H1 (cell line): ENCODE results near the gene CP. TPM values are rescaled to one million over a fixed set of nuclear protein-coding genes. Genes with fewer than 3 reads are reported as not detected.

Source experiments
- CTCF ChIA-PET: fragments of 300-600 bp; sonication (Branson Sonifier 250); formaldehyde crosslinking; loops from one replicate; lab custom pipeline; 2021; ENCODE audit not compliant: partially characterized antibody; lab: Charles Lee
- POLR2A ChIA-PET: fragments of 300-600 bp; sonication (Branson Sonifier 250); formaldehyde crosslinking; loops from one replicate; lab custom pipeline; 2021; ENCODE audit warnings: inconsistent platforms; ENCODE audit not compliant: partially characterized antibody; lab: Charles Lee
- DNase-seq, 2 experiments: peaks; one replicate each; pipeline versions ENCODE4 v3.0.0 to v3.0.0-alpha.2; 2010 to 2022; ENCODE audit warnings: low spot score in 2 of 2, low read depth in 1 of 2, mixed read lengths in 1 of 2
- FAIRE-seq: peaks from 2 replicates; lab custom pipeline; 2011; peaks lifted over from hg19 to GRCh38; lab: Jason Lieb, UNC
- H2AFZ ChIP-seq: 2 replicates; pipeline ENCODE4 v1.8.1; 2012; ENCODE audit warnings: low read length, inconsistent platforms
- H2AK5ac ChIP-seq: 2 replicates; pipeline ENCODE4 v1.6.1; 2013; ENCODE audit warnings: low read depth, low read length
- H2BK120ac ChIP-seq: replicated peaks from 2 replicates; pipeline ENCODE3; 2013; ENCODE audit warnings: low read depth, low read length, inconsistent platforms
- H2BK12ac ChIP-seq: 2 replicates; pipeline ENCODE4 v1.6.1; 2013; ENCODE audit warnings: low read depth, low read length
- H2BK15ac ChIP-seq: 2 replicates; pipeline ENCODE4 v1.6.1; 2013; ENCODE audit warnings: low read length
- H2BK20ac ChIP-seq: 2 replicates; pipeline ENCODE4 v1.6.1; 2013; ENCODE audit warnings: low read length
- H2BK5ac ChIP-seq: 2 replicates; pipeline ENCODE4 v1.6.1; 2013; ENCODE audit warnings: low read depth, low read length
- H3K14ac ChIP-seq: 2 replicates; pipeline ENCODE4 v1.6.1; 2013; ENCODE audit warnings: inconsistent platforms; ENCODE audit not compliant: insufficient read length
- H3K18ac ChIP-seq: 2 replicates; pipeline ENCODE4 v1.6.1; 2013; ENCODE audit warnings: low read length; ENCODE audit errors: extremely low read depth
- H3K23ac ChIP-seq: 2 replicates; pipeline ENCODE4 v1.6.1; 2013; ENCODE audit warnings: inconsistent platforms; ENCODE audit not compliant: insufficient read length
- H3K23me2 ChIP-seq: 2 replicates; pipeline ENCODE4 v1.6.1; 2013; ENCODE audit warnings: low read depth, low read length
- H3K27ac ChIP-seq: 2 replicates; pipeline ENCODE4 v1.6.1; 2011; ENCODE audit warnings: low read depth, low read length, inconsistent platforms
- H3K27me3 ChIP-seq, 4 experiments: replicated peaks in 1 of 4; 1 replicate in 1 of 4; 2 replicates in 3 of 4; pipeline versions ENCODE4 v1.6.1 to v1.8.1; 2011 to 2013; ENCODE audit warnings: low read length in 3 of 4, mild to moderate bottlenecking in 3 of 4, inconsistent platforms in 2 of 4, mixed read lengths in 2 of 4, moderate library complexity in 1 of 4; ENCODE audit not compliant: control insufficient read depth in 3 of 4, insufficient read depth in 3 of 4; ENCODE audit errors: extremely low read depth in 1 of 4
- H3K36me3 ChIP-seq, 4 experiments: 2 replicates each; pipeline versions ENCODE4 v1.6.1 to v1.8.1; 2011 to 2013; ENCODE audit warnings: mild to moderate bottlenecking in 4 of 4, low read length in 3 of 4, moderate library complexity in 2 of 4, control low read depth in 1 of 4, inconsistent platforms in 1 of 4; ENCODE audit not compliant: insufficient read depth in 4 of 4, control insufficient read depth in 2 of 4
- H3K4ac ChIP-seq: replicated peaks from 2 replicates; pipeline ENCODE3; 2013; ENCODE audit warnings: low read length, low read depth, mixed read lengths, inconsistent platforms; ENCODE audit not compliant: insufficient read length
- H3K4me1 ChIP-seq, 4 experiments: replicated peaks in 1 of 4; 1 replicate in 1 of 4; 2 replicates in 3 of 4; pipeline versions ENCODE4 v1.6.1 to v1.8.1; 2011 to 2013; ENCODE audit warnings: low read length in 3 of 4, inconsistent platforms in 2 of 4, mixed read lengths in 1 of 4; ENCODE audit not compliant: insufficient read depth in 4 of 4, control insufficient read depth in 3 of 4
- H3K4me2 ChIP-seq, 2 experiments: 2 replicates each; pipeline versions ENCODE4 v1.6.1 to v1.8.1; 2011 to 2013; ENCODE audit warnings: low read depth in 2 of 2, low read length in 2 of 2, control low read depth in 1 of 2, inconsistent platforms in 1 of 2, mild to moderate bottlenecking in 1 of 2; ENCODE audit not compliant: insufficient read depth in 1 of 2
- H3K4me3 ChIP-seq, 4 experiments: fragments of 200-600, 300-600 bp in 1 of 4; sonication (generic), shearing (Covaris generic), sonication (Bioruptor Twin) in 1 of 4; 2 replicates each; pipeline versions ENCODE4 v1.5.1 to v1.8.1; 2011 to 2016; ENCODE audit warnings: low read length in 4 of 4, low read depth in 3 of 4, control low read depth in 2 of 4, inconsistent platforms in 2 of 4, mild to moderate bottlenecking in 2 of 4, mixed read lengths in 1 of 4, moderate library complexity in 1 of 4; ENCODE audit not compliant: insufficient read depth in 2 of 4; ENCODE audit errors: extremely low read depth in 1 of 4
- H3K56ac ChIP-seq: replicated peaks from 2 replicates; pipeline ENCODE3; 2013; ENCODE audit warnings: low read depth, mild to moderate bottlenecking, mixed read lengths, low read length, inconsistent platforms; ENCODE audit not compliant: insufficient read length
- H3K79me1 ChIP-seq: 2 replicates; pipeline ENCODE4 v1.6.1; 2013; ENCODE audit warnings: low read depth, low read length, control low read depth
- H3K79me2 ChIP-seq, 2 experiments: 2 replicates each; pipeline versions ENCODE4 v1.6.1 to v1.8.1; 2012 to 2013; ENCODE audit warnings: low read length in 2 of 2, mild to moderate bottlenecking in 2 of 2, inconsistent platforms in 1 of 2; ENCODE audit not compliant: insufficient read depth in 2 of 2, control insufficient read depth in 1 of 2
- H3K9ac ChIP-seq, 4 experiments: replicated peaks in 1 of 4; 1 replicate in 1 of 4; 2 replicates in 3 of 4; pipeline versions ENCODE4 v1.6.1 to v1.8.1; 2011 to 2013; ENCODE audit warnings: low read depth in 3 of 4, low read length in 3 of 4, control low read depth in 2 of 4, mild to moderate bottlenecking in 2 of 4, moderate library complexity in 2 of 4, inconsistent platforms in 1 of 4; ENCODE audit errors: extremely low read depth in 1 of 4
- H3K9me3 ChIP-seq, 2 experiments: 2 replicates each; pipeline versions ENCODE4 v1.6.1 to v1.8.1; 2012 to 2013; ENCODE audit warnings: mild to moderate bottlenecking in 2 of 2, moderate library complexity in 2 of 2, control low read depth in 1 of 2, inconsistent platforms in 1 of 2, low read depth in 1 of 2, low read length in 1 of 2, mixed read lengths in 1 of 2; ENCODE audit not compliant: insufficient read depth in 2 of 2
- H4K20me1 ChIP-seq, 2 experiments: replicated peaks in 1 of 2; 2 replicates each; pipeline versions ENCODE3 to v1.8.1; 2011 to 2013; ENCODE audit warnings: inconsistent platforms in 2 of 2, low read length in 2 of 2, mild to moderate bottlenecking in 1 of 2; ENCODE audit not compliant: insufficient read depth in 2 of 2, control insufficient read depth in 1 of 2
- H4K5ac ChIP-seq: 2 replicates; pipeline ENCODE4 v1.6.1; 2013; ENCODE audit warnings: low read length, low read depth, mixed read lengths, inconsistent platforms; ENCODE audit not compliant: insufficient read length
- H4K8ac ChIP-seq: 2 replicates; pipeline ENCODE4 v1.8.0; 2013; ENCODE audit warnings: mild to moderate bottlenecking, moderate library complexity, low read length, inconsistent platforms; ENCODE audit not compliant: insufficient read depth; ENCODE audit errors: extremely low read depth
- H4K91ac ChIP-seq: replicated peaks from 2 replicates; pipeline ENCODE3; 2013; ENCODE audit warnings: low read length, mixed read lengths, inconsistent platforms; ENCODE audit not compliant: insufficient read length
- CEBPB ChIP-seq: IDR thresholded peaks from 2 replicates; pipeline ENCODE4 v1.6.1; 2012; ENCODE audit warnings: low read depth, low read length
- CHD1 ChIP-seq: IDR thresholded peaks from 2 replicates; pipeline ENCODE4 v1.6.1; 2012; ENCODE audit warnings: low read depth, low read length, improper control_type of control experiment
- CHD2 ChIP-seq: IDR thresholded peaks from 2 replicates; pipeline ENCODE4 v1.6.1; 2012; ENCODE audit warnings: low read length, improper control_type of control experiment
- E2F6 ChIP-seq: IDR thresholded peaks from 2 replicates; pipeline ENCODE4 v1.6.1; 2012; ENCODE audit warnings: inconsistent platforms
- KDM4A ChIP-seq: IDR thresholded peaks from one replicate; pipeline ENCODE4 v1.7.1; 2012; ENCODE audit warnings: low read depth, mild to moderate bottlenecking, moderate library complexity, low read length, inconsistent platforms; ENCODE audit not compliant: severe bottlenecking
- RFX5 ChIP-seq: IDR thresholded peaks from 2 replicates; pipeline ENCODE4 v1.6.1; 2011; ENCODE audit warnings: low read depth, low read length, improper control_type of control experiment, borderline replicate concordance
- SAP30 ChIP-seq: fragments of 300-600 bp; sonication (generic); IDR thresholded peaks from 2 replicates; pipeline ENCODE4 v1.7.1; 2012; ENCODE audit warnings: low read length, moderate library complexity, mild to moderate bottlenecking, inconsistent platforms; ENCODE audit not compliant: insufficient read depth, insufficient replicate concordance
- TBP ChIP-seq: IDR thresholded peaks from 2 replicates; pipeline ENCODE4 v1.6.1; 2011; ENCODE audit warnings: low read depth, low read length, improper control_type of control experiment
- WGBS, 2 experiments: shearing (Covaris generic) in 1 of 2; methylation state at CpG; one replicate each; pipeline versions ENCODE4 v1.1.6 to v1.1.7; 2013 to 2015; ENCODE audit warnings: low lambda C conversion rate in 2 of 2, mixed read lengths in 2 of 2, inconsistent platforms in 1 of 2, low coverage in 1 of 2, missing lambda C conversion rate in 1 of 2; ENCODE audit not compliant: insufficient replicate concordance in 2 of 2, insufficient coverage in 1 of 2, insufficient read length in 1 of 2; ENCODE audit errors: extremely low coverage in 1 of 2, missing lambda C conversion rate in 1 of 2; 5-methylcytosine and 5-hydroxymethylcytosine counted together
- polyA plus RNA-seq, 7 experiments: library from polyadenylated mRNA; depleted of rRNA in 3 of 7; stranded (reverse) in 5 of 7; unstranded in 2 of 7; fragments of >200 nt in 5 of 7; fragments of 200-250 nt in 2 of 7; gene quantifications; 1 replicate in 5 of 7; 2 replicates in 1 of 7; 4 replicates in 1 of 7; pipeline versions ENCODE4 v1.2.1 to v1.2.3, GENCODE V29; 2011 to 2013; ENCODE audit warnings: missing spikeins in 2 of 7, mixed read lengths in 2 of 7
- total RNA-seq: library from RNA; stranded (reverse); fragmentation: NEBNext Ultra II Directional; extraction: Animal tissue kit (Norgen Biotek cat#: 25700); gene quantifications from 2 replicates; pipeline ENCODE4 v1.2.1, GENCODE V29; 2021
- TF ChIP-seq, protein P1 (sequence below): IDR thresholded peaks from 2 replicates; pipeline ENCODE4 v1.6.1; 2012; ENCODE audit warnings: inconsistent platforms
- TF ChIP-seq, protein P2 (sequence below), 3 experiments: IDR thresholded peaks; 1 replicate in 2 of 3; 2 replicates in 1 of 3; pipeline versions ENCODE4 v1.5.1 to v1.6.1; 2011; ENCODE audit warnings: low read length in 3 of 3, mild to moderate bottlenecking in 3 of 3, inconsistent platforms in 2 of 3, low read depth in 1 of 3, moderate library complexity in 1 of 3; ENCODE audit not compliant: insufficient read depth in 1 of 3; ENCODE audit errors: control extremely low read depth in 1 of 3

Gene CP
- total and polyA plus RNA-seq, 2 of the 8 experiments (the other 6 are each of a cell fraction or from before 2014, with no cell fraction given): 0.32 to 2.6 TPM

- no peak overlapping the region for H2BK5ac ChIP-seq
- no peaks in the 10 kb centered on the region for H3K4me1 ChIP-seq
- H3K4ac ChIP-seq: no peak overlapping the region
- H2AFZ ChIP-seq: no peak overlapping the region
- H3K27me3 ChIP-seq: no peaks in the 10 kb centered on the region
- H2BK12ac ChIP-seq: no peak overlapping the region
- no peak overlapping the region for H4K5ac ChIP-seq
- H3K23ac ChIP-seq: no peak overlapping the region
- no peaks in the 10 kb centered on the region for H4K20me1 ChIP-seq
- no peak overlapping the region for H3K27ac ChIP-seq
- WGBS, 2 experiments: 91% methylated on average over 4 of the region's 4 CpGs; no CpG with 5 or more reads in 1 of the 2 experiments
- H2BK15ac ChIP-seq: no peak overlapping the region
- H3K14ac ChIP-seq: no peak overlapping the region
- H3K36me3 ChIP-seq: peaks cover 3 to 89% (median 35%) of the 10 kb centered on the region in 4 experiments
- ChIA-PET CTCF (interaction anchor here (0.8 to 1.0 kb wide), 3 partner anchors 41 to 205 kb away, joined by 3 read pairs; no protein-coding TSS in a partner anchor), POLR2A (interaction anchor here (0.6 kb wide), 1 partner anchor 1950 kb away, joined by 3 read pairs; no protein-coding TSS in a partner anchor)
- H3K9ac ChIP-seq: no peak overlapping the region
- FAIRE-seq (peak; percentile 13), DNase-seq (no peak)
- H2BK20ac ChIP-seq: no peak overlapping the region
- H3K4me3 ChIP-seq: no peak overlapping the region
- no peak overlapping the region for H4K8ac ChIP-seq
- no peak overlapping the region for H3K18ac ChIP-seq
- H3K56ac ChIP-seq: no peak overlapping the region
- H2BK120ac ChIP-seq: no peak overlapping the region
- H3K79me1 ChIP-seq: no peaks in the 10 kb centered on the region
- H3K4me2 ChIP-seq: no peak overlapping the region
- no peak overlapping the region for H4K91ac ChIP-seq
- H2AK5ac ChIP-seq: no peak overlapping the region
- no peaks in the 10 kb centered on the region; the same call in 1 of the 2 replicates for H3K23me2 ChIP-seq
- H3K9me3 ChIP-seq: no peaks in the 10 kb centered on the region
- H3K79me2 ChIP-seq: no peaks in the 10 kb centered on the region
- TF ChIP-seq E2F6 (no peak), KDM4A (no peak), CEBPB (no peak), CHD2 (no peak), RFX5 (no peak), CHD1 (no peak), TBP (no peak), SAP30 (no peak)
- TF ChIP-seq, protein P1, sequence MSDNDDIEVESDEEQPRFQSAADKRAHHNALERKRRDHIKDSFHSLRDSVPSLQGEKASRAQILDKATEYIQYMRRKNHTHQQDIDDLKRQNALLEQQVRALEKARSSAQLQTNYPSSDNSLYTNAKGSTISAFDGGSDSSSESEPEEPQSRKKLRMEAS: no peak
- TF ChIP-seq, protein P2, sequence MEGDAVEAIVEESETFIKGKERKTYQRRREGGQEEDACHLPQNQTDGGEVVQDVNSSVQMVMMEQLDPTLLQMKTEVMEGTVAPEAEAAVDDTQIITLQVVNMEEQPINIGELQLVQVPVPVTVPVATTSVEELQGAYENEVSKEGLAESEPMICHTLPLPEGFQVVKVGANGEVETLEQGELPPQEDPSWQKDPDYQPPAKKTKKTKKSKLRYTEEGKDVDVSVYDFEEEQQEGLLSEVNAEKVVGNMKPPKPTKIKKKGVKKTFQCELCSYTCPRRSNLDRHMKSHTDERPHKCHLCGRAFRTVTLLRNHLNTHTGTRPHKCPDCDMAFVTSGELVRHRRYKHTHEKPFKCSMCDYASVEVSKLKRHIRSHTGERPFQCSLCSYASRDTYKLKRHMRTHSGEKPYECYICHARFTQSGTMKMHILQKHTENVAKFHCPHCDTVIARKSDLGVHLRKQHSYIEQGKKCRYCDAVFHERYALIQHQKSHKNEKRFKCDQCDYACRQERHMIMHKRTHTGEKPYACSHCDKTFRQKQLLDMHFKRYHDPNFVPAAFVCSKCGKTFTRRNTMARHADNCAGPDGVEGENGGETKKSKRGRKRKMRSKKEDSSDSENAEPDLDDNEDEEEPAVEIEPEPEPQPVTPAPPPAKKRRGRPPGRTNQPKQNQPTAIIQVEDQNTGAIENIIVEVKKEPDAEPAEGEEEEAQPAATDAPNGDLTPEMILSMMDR (IDR thresholded peaks at IDR 0.05; ENCODE audit: control extremely low read depth in 1 of 3, insufficient read depth in 1 of 3, low read depth in 1 of 3, low read length in 3 of 3): no peak
Measured at GRCh38 chr3:149160754-149161300, 60.8 kb downstream of the CP start.
